ENCODE measurements around the gene ACTN2. TPM values are rescaled to one million over a fixed set of nuclear protein-coding genes. Genes with fewer than 3 reads are reported as not detected.

The ACTN2 gene
- total RNA-seq, 1 donor from 2014 or later = 1,943 TPM

DNA sequence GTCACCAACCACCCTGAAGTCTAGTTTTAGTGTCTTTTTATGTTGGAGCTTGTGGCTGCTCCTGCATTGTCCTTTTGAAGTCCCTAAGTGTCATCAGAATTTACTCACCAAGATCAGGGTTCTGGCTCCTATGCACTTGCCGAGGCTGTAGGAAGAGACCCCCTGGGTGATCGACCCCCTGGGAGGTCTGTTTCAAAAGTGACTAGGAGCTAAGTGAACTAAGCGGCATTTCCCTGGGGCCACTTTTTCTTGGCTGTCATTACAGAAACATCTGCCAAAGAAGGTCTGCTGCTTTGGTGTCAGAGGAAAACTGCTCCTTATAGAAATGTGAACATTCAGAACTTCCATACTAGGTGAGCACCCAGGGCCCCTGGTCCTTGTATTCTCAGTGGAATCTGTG lies 39.4 kb downstream of the ACTN2 start:
- intact Hi-C loops (cut with DNase I) = no loop called here
- DNase-seq = no peak
- no peak for ATAC-seq (ENCODE audit: poor library complexity)

DNA sequence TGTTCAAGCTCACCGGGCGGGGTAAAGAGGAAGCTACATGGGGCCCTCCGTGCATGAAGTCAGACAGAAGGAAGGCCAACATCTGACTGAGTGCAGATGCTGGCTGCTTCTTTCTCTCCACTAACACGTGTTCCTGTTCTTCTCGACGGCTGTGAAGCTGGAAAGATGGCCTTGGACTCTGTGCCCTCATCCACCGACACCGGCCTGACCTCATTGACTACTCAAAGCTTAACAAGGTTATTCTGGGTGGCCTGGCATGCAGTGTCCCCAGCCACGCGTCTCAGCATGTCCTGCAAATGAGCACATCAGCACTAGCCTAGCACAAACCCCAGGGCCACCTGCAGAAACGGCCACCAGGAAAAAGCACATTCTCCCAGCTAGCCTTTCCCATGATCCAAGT lies 41.2 kb downstream of the ACTN2 start:
- DNase-seq = peak; percentile 61
- intact Hi-C loops (cut with DNase I) = no loop called here
- peak; percentile 71 for ATAC-seq (ENCODE audit: poor library complexity)

DNA sequence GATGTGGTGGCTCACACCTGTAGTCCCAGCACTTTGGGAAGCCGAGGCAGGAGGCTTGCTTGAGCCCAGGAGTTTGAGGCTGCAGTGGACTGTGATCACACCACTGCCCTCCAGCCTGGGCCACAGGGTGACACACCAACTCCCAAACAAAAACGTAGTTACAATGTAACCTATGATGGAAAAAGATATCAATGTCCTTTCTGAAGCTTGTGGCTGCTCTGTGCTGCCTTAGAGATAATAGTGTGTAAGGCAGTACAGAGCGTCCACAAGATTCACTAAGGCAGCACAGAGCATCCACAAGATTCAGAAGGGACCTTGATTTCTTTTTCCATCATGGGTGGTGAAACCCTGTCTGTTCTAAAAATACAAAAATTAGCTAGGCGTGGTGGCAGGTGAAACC lies 42.5 kb downstream of the ACTN2 start:
- DNase-seq (no peak), ATAC-seq (ENCODE audit: poor library complexity) (no peak)
- intact Hi-C loops (cut with DNase I) = no loop called here

DNA sequence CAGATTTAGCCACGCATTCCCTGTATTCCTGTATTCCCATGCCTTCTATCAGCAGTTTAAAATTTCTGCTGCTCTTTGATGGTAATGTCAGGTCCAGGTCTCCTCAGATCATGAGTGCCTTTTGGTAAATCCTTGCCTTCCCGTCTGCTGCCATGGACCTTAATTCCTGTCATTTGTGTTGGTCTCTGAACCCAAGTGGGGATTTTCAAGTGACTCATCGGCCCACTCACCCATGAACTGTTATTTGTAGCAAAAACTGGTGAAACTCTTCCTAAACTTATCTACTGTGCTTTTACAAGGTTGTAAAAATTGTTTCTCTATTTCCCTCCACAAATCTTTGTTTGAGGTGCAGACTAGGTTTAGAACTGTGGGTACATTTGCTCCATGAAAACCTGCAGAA lies 47.4 kb downstream of the ACTN2 start:
- ATAC-seq (ENCODE audit: poor library complexity) = no peak
- intact Hi-C loops (cut with DNase I) = no loop called here
- no peak for DNase-seq

DNA sequence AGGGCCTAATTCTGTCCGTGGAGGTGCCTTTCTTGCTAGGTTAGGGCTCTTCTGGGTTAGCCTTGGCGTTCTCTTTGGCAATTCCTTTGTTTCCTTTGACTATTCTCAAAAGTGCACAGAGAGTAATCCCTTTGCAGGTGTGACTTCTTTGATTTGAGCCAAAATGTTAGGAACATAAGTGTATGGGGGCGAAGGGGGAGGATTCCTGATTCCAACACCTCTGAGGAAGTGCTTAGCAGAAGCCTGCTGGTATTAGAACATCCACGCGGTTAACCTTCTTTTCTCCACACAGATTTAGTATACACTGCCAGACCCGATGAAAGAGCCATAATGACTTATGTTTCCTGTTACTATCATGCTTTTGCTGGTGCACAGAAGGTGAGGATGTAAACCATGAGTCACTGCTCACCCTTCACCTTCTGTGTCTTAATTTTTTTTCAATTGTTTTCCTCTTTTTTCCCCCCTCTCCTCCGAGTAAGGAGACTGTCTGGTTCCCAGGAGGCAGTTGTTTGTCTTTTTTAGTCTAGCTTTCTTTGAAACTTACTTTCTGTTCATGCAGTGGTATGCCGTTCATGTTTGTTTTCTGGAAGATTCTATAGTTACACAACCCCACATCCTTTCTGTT lies 48.0 kb downstream of the ACTN2 start:
- intact Hi-C loops (cut with DNase I) = no loop called here
- ATAC-seq (ENCODE audit: poor library complexity) = peak; percentile 7
- no peak for DNase-seq

DNA sequence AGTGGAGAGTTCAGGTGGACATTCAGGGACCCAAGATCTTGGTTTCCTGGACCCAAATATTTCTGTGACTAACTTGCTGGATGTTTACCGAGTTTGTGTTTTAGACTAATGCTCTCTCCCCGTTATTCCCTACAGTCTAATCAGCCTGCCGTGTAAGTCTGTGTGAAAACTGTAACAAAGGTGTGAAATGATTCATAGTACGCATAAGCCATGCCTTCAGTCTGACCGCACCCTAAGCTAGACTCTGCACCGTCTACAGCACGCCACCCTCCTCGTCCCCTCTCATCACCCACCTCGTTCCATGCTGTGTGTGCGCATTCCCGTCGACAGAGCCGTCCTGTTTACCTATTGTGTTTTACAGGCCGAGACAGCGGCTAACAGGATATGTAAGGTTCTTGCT lies 50.5 kb downstream of the ACTN2 start:
- intact Hi-C loops (cut with DNase I) = no loop called here
- DNase-seq (no peak), ATAC-seq (ENCODE audit: poor library complexity) (no peak)

DNA sequence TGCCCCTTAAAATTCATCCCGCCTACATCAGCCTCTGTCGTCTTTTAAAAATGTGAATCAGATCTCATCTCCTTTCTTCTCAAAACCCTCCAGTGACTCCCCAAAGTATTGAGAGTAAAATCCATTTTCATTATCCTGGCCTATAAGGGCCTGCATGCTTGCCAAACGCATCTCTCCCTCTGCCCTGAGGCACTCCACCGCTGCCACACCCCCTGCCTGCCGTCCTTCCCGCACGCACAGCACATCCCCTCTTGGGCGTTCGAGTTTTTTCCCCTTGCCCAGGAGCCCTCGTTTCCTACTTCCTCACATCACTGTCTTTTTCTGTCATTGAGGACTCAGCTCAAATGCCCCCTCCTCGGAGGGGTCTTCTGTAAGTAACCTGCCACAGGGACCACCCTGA lies 55.5 kb downstream of the ACTN2 start:
- intact Hi-C loops (cut with DNase I) = no loop called here
- no peak for DNase-seq

DNA sequence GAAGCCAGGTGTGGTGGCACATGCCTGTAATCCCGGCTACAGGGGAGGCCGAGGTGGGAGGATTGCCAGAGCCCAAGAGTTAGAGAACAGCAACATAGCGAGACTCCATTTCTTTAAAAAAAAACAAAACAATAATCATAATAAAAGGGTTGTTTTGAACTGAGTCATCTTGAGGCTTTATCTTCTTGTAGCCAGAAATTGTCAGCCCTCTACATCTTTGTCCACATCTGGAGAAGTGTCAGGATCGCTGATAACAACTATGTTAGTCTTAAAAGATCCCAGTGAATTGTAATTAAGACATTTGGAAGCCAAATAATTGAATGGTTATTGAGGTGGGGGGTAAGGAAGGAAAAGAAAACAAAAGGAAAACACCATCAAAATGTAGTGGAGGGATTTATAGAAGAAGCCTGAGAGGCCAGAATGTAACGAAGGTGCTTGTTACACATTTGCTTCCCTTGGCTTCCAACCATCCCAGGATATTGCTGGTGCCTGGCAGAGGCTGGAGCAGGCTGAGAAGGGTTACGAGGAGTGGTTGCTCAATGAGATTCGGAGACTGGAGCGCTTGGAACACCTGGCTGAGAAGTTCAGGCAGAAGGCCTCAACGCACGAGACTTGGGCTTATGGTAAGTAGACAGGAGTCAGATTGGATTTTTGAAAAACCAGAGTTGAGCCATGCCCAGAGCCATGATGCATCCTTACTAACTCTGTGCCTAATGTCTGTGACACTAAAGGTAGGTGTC lies 56.3 kb downstream of the ACTN2 start:
- intact Hi-C loops (cut with DNase I) = no loop called here
- ATAC-seq (ENCODE audit: poor library complexity) (no peak), DNase-seq (no peak)

More for the DNA sequence above, 55.5 kb downstream of the ACTN2 start:
- no peak for ATAC-seq (ENCODE audit: poor library complexity)

DNA sequence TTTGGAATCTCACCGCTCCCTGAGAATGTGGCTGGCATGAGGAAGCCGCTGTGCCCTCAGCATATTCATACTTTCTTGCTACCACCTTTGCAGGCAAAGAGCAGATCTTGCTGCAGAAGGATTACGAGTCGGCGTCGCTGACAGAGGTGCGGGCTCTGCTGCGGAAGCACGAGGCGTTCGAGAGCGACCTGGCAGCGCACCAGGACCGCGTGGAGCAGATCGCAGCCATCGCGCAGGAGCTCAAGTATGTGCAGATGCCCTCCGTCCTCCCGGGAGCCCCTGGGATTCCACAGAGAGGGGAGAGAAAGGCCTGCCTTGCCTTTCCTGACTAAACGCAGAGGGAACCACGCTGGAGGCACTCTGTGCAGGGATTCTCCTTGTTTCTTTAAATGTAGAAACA lies 58.2 kb downstream of the ACTN2 start:
- ATAC-seq (ENCODE audit: poor library complexity) (no peak), DNase-seq (no peak)
- intact Hi-C loops (cut with DNase I) = no loop called here

DNA sequence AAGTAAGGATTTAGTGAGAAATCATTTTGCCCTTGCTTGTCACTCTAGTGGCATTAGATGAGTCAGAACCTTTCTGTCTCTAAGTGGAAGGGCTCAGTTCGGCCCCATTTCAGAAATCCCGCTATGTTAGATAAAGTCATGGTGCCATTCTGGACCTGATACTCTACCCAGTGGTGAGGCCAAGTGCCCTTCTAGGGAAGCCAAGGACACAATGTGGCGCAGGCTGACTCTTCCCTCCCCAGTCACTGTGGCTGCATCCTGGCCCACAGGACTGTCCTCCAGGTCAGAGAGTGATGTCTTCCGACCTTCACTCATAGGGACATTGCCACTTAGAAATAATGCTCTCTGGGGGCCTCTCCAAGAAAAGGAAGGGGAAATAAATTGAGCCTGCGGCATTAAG lies 60.5 kb downstream of the ACTN2 start:
- intact Hi-C loops (cut with DNase I) = no loop called here
- ATAC-seq (ENCODE audit: poor library complexity) = peak; percentile 73
- no peak for DNase-seq

DNA sequence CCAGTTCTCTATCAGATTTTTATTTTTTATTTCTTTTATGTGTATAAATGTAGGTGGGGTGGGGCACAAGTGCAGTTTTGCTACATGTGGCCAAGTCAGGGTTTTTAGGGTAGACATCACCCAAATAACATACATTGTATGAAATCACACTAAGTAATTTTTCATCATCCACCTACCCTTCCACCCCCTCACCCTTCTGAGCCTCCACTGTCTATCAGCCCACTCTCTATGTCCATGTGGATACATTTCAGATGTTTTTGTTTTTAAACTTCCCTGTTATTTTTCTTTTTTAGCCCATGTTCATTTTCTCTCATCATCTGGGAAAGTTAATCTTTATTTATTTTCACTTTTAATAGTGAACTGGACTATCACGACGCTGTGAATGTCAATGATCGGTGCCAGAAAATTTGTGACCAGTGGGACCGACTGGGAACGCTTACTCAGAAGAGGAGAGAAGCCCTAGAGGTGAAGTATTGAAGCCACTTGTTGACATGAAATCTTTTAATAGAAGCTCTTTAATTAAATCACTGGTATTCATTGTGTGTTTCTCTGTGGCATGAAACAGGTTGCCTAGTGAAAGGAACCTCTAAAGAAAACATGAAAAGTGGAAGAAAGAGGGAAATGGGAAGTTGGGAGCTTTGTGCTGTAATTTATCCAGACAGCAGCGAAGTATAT lies 61.1 kb downstream of the ACTN2 start:
- intact Hi-C loops (cut with DNase I) = no loop called here

DNA sequence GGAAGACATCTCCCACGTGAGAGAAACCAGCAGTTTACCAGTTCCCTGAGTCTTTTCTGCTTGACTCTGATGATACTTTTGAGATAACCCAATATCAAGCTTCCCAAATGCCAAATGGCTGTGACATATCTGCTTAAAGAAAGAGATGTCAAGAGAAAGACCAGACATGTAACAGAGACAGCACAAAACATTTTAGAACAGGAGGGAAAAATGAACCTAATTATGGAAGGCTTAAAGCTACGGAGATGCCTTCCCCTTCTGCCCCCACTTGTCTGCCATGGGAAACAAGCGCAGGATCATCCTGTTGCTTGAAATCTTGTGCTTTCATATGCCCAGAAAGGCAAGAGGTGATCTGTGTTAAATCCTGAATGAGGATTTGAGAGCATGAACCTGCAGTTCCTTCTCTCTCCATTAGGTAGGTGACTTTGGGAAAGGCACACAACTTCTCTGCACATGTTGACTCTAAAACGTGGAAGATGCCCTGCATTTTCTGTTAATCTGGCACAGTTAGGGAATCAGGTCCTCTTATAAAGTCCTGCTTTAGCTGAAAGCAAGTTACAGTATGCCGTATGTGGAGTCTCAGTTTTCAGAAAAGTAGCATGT lies 62.1 kb downstream of the ACTN2 start:
- ATAC-seq (ENCODE audit: poor library complexity) = no peak
- intact Hi-C loops (cut with DNase I) = no loop called here
- DNase-seq = no peak

More for the DNA sequence above, 61.1 kb downstream of the ACTN2 start:
- DNase-seq (no peak), ATAC-seq (ENCODE audit: poor library complexity) (peak; percentile 47)

DNA sequence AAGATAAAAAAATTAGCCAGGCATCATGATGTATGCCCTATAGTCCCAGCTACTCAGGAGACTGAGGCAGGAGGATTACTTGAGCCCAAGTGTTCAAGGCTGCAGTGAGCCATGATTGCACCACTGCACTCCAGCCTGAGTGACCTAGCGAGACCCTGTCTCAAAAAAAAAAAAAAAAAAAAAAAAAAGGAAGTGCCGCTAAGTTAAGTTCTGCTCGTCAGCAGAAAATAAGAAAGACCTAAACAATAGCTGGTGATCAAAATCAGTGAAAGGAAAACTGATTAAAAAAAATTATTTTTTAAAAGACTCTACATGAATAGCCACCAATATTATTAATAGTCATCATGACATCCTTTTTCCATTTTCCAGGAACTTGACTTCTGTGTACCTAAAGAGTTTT lies 64.6 kb downstream of the ACTN2 start:
- ATAC-seq (ENCODE audit: poor library complexity) (no peak), DNase-seq (no peak)
- intact Hi-C loops (cut with DNase I) = no loop called here

DNA sequence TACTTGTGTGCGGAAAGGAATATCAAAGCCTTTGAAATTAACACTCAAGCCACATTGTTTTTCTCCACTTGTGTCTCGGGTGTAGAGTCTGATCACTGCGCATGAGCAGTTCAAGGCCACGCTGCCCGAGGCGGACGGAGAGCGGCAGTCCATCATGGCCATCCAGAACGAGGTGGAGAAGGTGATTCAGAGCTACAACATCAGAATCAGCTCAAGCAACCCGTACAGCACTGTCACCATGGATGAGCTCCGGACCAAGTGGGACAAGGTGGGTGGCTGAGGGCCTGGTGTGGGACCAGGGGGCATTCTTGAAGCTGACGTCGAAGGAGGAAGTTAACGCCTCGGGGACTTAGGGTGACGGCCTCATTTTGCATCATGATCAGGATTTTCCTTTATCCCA lies 65.1 kb downstream of the ACTN2 start:
- intact Hi-C loops (cut with DNase I) = no loop called here
- DNase-seq (no peak), ATAC-seq (ENCODE audit: poor library complexity) (no peak)

DNA sequence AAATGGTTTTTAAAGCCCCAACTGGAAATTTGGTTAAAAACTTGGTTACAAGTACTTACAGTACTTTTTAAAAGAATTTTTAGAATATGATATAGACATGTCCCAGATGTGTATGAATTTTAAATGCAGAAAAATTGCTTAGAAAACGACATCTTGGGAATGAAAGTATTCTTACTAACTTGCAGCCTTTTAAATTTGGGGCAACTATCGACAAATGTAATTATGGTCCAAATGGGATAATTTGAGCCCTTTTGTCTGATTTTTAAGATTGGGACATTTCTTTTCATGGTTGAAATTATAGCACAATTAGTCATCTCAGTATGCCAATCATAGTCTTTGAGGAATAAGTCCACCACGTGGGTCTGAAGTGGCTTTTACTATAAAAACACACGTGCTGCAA lies 65.6 kb downstream of the ACTN2 start:
- intact Hi-C loops (cut with DNase I) = no loop called here
- DNase-seq (no peak), ATAC-seq (ENCODE audit: poor library complexity) (no peak)

DNA sequence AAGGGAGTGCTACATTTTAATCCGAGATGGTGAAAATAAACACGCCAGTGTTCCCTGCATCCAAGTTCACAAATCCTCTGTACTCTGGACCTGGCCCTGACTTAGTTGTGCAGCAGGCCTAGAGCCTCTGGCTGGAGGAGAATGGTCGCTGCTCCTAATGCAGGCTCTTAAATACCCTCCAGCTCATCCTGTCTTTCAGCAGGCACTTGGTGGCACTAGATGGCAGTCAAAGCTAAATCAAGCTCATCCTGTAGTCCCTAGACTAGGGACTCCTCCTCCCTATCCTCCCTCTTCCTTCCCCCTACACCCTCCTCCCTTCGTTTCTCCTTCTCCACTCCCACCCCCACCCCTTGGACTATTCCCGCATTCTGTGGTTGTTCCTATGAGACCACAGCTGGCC lies 67.2 kb downstream of the ACTN2 start:
- intact Hi-C loops (cut with DNase I) = no loop called here
- DNase-seq (no peak), ATAC-seq (ENCODE audit: poor library complexity) (peak; percentile 64)

DNA sequence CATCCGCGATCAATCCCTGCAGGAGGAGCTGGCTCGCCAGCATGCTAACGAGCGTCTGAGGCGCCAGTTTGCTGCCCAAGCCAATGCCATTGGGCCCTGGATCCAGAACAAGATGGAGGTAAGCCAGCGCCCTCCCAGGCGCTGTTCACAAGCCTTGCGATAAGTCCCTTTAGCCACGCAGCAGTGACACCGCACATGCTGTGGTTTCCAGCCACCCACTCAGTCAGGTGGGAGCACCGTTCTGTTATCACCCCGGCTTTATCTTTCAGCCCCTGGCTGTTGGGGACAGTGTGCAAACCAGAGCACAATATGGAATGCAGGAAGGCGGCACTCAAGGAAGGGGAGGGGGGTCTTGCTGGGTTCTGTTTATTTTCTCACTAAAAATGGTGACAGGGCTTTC lies 67.7 kb downstream of the ACTN2 start:
- intact Hi-C loops (cut with DNase I) = no loop called here

DNA sequence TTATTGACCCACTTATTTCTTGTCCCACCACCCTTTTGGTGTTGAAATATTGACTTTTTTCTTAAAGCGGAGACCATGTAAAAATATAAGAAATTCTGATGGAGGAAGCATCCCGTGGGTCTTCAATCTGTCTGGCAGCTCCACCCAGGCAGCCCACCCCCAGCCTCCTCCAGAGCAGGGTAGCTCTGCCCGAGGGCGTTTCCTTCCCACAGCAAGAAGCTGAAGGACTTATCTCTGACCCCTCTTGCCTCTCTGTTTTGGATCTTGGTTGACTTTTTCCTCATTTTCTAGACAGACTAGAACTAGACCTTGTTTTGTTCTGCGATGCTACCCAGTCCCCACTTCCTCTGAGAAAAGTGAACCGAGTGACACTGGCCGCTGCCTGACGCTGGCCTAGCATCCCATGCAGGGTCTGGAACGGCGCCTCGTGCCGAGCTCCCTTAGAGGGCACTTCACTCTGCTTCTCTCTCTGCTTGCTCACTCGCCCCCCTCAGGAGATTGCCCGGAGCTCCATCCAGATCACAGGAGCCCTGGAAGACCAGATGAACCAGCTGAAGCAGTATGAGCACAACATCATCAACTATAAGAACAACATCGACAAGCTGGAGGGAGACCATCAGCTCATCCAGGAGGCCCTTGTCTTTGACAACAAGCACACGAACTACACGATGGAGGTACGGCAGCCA lies 68.4 kb downstream of the ACTN2 start:
- ATAC-seq (ENCODE audit: poor library complexity) (no peak), DNase-seq (no peak)
- intact Hi-C loops (cut with DNase I) = no loop called here

More for the DNA sequence above, 67.7 kb downstream of the ACTN2 start:
- peak; percentile 68 for ATAC-seq (ENCODE audit: poor library complexity)
- peak; percentile 67 for DNase-seq

DNA sequence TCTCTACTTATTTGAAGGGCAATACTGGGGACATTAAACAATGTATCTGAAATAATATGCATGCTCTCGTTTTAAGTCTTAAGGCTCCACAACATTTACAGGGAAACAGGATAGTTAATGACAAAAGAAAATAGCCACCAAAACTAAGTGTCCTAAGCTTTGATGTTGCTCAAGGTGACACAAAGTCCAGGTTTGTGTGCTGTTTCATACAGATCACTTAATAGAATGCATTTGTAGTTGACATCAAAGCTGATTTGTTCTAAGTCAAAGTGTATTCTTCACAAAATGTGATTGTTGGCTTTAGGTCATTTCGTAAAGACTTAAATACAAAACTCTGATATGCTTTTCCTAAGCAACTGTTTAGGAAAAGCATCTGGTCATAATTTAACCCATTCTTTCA lies 71.3 kb downstream of the ACTN2 start:
- intact Hi-C loops (cut with DNase I) = no loop called here
- no peak for ATAC-seq (ENCODE audit: poor library complexity)
- no peak for DNase-seq
